ENCODE measurements around the gene SAP25. TPM values are rescaled to one million over a fixed set of nuclear protein-coding genes. Genes with fewer than 3 reads are reported as not detected.
A peak's percentile ranks its signal among the peaks of the same experiment; 100 is the strongest.
"Not testable (repeated sequence)": the region's sequence is repeated elsewhere in the genome, so short reads cannot be mapped to it uniquely, and the experiment has no call there.

SAP25 gene
- polyA plus RNA-seq, 3 donors, result 67.2 TPM; not detected in 2

DNA sequence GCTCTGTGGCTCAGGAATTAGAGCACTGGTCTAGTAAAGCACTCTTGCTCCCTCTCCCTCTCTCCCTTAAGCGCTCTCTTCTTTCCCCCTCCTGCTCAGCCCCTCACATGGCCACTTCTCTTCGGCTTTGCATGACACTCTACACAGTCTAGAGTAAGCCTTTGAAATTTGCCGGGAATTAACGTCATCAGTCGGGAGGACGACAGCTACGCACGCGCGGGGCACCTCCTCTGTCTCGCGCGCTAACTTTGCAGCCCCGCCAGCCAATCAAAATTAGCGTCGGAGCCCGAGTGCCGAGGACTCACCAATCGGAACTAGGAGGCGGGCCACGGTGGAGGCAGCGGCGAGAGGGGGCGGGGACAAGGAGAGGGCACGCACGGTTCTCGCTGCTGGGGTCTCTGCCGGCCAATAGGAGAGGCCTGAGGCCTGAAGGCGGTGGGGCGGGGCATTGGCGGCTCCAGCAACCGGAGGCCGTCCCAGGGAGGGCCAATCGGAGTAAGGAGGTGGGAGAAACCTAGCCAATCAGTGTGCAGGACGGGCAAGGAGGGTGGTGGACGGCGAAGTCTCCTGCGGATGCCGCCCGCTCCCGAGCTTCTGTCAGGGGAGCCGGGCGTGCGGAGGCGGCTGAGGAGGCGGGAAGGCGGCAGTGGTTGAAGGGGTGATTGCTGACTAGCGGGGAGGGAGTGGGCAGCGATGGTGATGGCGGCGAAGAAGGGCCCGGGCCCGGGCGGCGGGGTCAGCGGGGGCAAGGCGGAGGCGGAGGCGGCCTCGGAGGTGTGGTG is 34.9 kb downstream of the SAP25 start, which contains the start of gene AGFG2:
AGFG2 (plus strand) TSS at position 550 of the 782 bp plus-strand sequence; CDS start at position 694, 144 bp downstream.
- H3K4me1 ChIP-seq (ENCODE audit: control insufficient read depth in 1 of 2, insufficient read depth in 2 of 2, low read length in 2 of 2), result peaks cover 14 to 18% of the 10 kb centered on the region in 2 donors
- Mint-ChIP-seq H3K36me3 (no peaks in the 10 kb centered on the region), H3K27ac (peak within 1 kb of the TSS in 6 of 7 donors; percentile 24 to 89 (median 60)), H3K4me1 (peaks cover 13% of the 10 kb centered on the region), H3K4me3 (peak within 1 kb of the TSS; percentile 91 to 96), H3K27me3 (ENCODE audit: low read depth in 3 of 3) (peaks cover 0 to 5% (median 0%) of the 10 kb centered on the region in 3 donors), H3K9me3 (no peaks in the 10 kb centered on the region)
- peak; percentile 99 to 100 (median 99) for DNase-seq
- H4K20me1 ChIP-seq (ENCODE audit: insufficient read depth, low read length), result no peaks in the 10 kb centered on the region
- H3K79me2 ChIP-seq (ENCODE audit: insufficient read depth, low read length), result peaks cover 3% of the 10 kb centered on the region
- no peaks in the 10 kb centered on the region for H3K9me3 ChIP-seq (replicated peaks in 1 of 2; ENCODE audit: control insufficient read depth in 1 of 2, insufficient read depth in 1 of 2, low read length in 2 of 2)
- 0% methylated on average over 60 of the region's 60 CpGs for WGBS (ENCODE audit: insufficient coverage)
- peak within 1 kb of the TSS; percentile 93 for H3K4me2 ChIP-seq (replicated peaks; ENCODE audit: extremely low read depth, low read length, poor library complexity, severe bottlenecking)
- H3K4me3 ChIP-seq (replicated peaks in 1 of 3; ENCODE audit: low read depth in 2 of 3, low read length in 3 of 3), result peak within 1 kb of the TSS; percentile 56 to 85 (median 57)
- peak within 1 kb of the TSS in 1 of 2 donors; percentile 58 for H3K27ac ChIP-seq (ENCODE audit: low read depth in 1 of 2, low read length in 2 of 2)
- intact Hi-C loops (cut with micrococcal nuclease), result loop anchor here in 1 of 2 donors (2.0 to 5.0 kb wide), 2 partner anchors 48 to 74 kb away; partner anchors contain the start of genes FBXO24, LRCH4 and MOSPD3
- H3K9ac ChIP-seq (ENCODE audit: insufficient read depth, low read length, poor library complexity, severe bottlenecking), result peak within 1 kb of the TSS; percentile 61
- no peaks in the 10 kb centered on the region for H3K27me3 ChIP-seq (ENCODE audit: control insufficient read depth in 2 of 2, insufficient read depth in 2 of 2, low read length in 2 of 2)
- peak within 1 kb of the TSS; percentile 96 for H2AFZ ChIP-seq (ENCODE audit: insufficient read depth, low read depth, low read length, poor library complexity, severe bottlenecking)
- TF ChIP-seq, protein P1, sequence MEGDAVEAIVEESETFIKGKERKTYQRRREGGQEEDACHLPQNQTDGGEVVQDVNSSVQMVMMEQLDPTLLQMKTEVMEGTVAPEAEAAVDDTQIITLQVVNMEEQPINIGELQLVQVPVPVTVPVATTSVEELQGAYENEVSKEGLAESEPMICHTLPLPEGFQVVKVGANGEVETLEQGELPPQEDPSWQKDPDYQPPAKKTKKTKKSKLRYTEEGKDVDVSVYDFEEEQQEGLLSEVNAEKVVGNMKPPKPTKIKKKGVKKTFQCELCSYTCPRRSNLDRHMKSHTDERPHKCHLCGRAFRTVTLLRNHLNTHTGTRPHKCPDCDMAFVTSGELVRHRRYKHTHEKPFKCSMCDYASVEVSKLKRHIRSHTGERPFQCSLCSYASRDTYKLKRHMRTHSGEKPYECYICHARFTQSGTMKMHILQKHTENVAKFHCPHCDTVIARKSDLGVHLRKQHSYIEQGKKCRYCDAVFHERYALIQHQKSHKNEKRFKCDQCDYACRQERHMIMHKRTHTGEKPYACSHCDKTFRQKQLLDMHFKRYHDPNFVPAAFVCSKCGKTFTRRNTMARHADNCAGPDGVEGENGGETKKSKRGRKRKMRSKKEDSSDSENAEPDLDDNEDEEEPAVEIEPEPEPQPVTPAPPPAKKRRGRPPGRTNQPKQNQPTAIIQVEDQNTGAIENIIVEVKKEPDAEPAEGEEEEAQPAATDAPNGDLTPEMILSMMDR (IDR thresholded peaks at IDR 0.05), result no peak
- H3K36me3 ChIP-seq (replicated peaks in 1 of 2; ENCODE audit: control insufficient read depth in 1 of 2, insufficient read depth in 2 of 2, low read length in 2 of 2), result no peaks in the 10 kb centered on the region

DNA sequence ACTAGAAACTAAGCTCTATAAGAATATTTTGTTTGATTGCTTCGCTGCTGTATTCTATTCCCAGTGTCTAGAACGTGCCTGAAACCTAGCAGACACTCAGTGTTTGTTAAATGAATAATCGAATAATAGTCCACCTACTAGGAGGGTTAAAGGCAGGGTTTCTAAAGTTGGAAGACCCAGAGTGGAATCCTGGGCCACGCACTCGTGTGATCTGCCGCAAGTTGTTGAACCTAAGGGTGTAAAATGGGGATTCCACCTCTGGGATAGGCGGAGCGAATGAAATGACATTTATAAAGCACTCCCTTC is 35.4 kb downstream of the SAP25 start:
- WGBS (ENCODE audit: insufficient coverage), result 0% methylated on average over 5 of the region's 8 CpGs
- intact Hi-C loops (cut with micrococcal nuclease), result loop anchor here in 1 of 2 donors (2.0 to 5.0 kb wide), 2 partner anchors 49 to 74 kb away; partner anchors contain the start of genes FBXO24, LRCH4 and MOSPD3

DNA sequence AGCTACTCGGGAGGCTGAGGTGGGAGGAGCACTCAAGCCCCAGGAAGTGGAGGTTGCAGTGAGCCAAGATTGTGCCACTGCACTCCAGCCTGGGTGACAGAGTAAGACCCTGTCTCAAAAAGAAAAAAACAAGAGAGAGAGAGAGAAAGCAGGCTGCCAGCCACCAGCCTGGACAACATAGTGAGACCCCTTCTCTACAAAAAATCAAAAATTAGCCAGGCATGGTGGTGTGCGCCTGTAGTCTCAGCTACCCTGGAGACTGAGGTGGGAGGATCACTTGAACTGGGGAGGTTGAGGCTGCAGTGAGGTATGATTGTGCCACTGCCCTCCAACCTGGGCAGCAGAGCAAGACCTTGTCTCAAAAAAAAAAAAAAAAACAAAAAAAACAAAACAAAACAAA is 37.0 kb downstream of the SAP25 start:
- H3K36me3 ChIP-seq (replicated peaks in 1 of 2; ENCODE audit: control insufficient read depth in 1 of 2, insufficient read depth in 2 of 2, low read length in 2 of 2); DNase-seq; H3K9me3 ChIP-seq (replicated peaks in 1 of 2; ENCODE audit: control insufficient read depth in 1 of 2, insufficient read depth in 1 of 2, low read length in 2 of 2); H3K4me3 Mint-ChIP-seq; H3K36me3 Mint-ChIP-seq; H3K27ac Mint-ChIP-seq; H3K9ac ChIP-seq (ENCODE audit: insufficient read depth, low read length, poor library complexity, severe bottlenecking); H3K9me3 Mint-ChIP-seq; H3K27me3 Mint-ChIP-seq (ENCODE audit: low read depth in 3 of 3); H4K20me1 ChIP-seq (ENCODE audit: insufficient read depth, low read length); H3K27ac ChIP-seq (ENCODE audit: low read depth in 1 of 2, low read length in 2 of 2); H3K4me2 ChIP-seq (replicated peaks; ENCODE audit: extremely low read depth, low read length, poor library complexity, severe bottlenecking); H3K27me3 ChIP-seq (ENCODE audit: control insufficient read depth in 2 of 2, insufficient read depth in 2 of 2, low read length in 2 of 2); H2AFZ ChIP-seq (ENCODE audit: insufficient read depth, low read depth, low read length, poor library complexity, severe bottlenecking); H3K4me3 ChIP-seq (replicated peaks in 1 of 3; ENCODE audit: low read depth in 2 of 3, low read length in 3 of 3); H3K79me2 ChIP-seq (ENCODE audit: insufficient read depth, low read length): not testable (repeated sequence)
- intact Hi-C loops (cut with micrococcal nuclease), result loop anchor here in 1 of 2 donors (5.0 kb wide), 1 partner anchor 51 kb away; the partner anchor contains the start of genes FBXO24 and LRCH4
- peaks cover 14 to 18% of the 10 kb centered on the region in 2 donors for H3K4me1 ChIP-seq (ENCODE audit: control insufficient read depth in 1 of 2, insufficient read depth in 2 of 2, low read length in 2 of 2)
- WGBS (ENCODE audit: insufficient coverage), result 100% methylated on average over 1 of the region's 2 CpGs
- H3K4me1 Mint-ChIP-seq, result peaks cover 13% of the 10 kb centered on the region

More for the DNA sequence above, 35.4 kb downstream of the SAP25 start:
- H3K27me3 ChIP-seq (ENCODE audit: control insufficient read depth in 2 of 2, insufficient read depth in 2 of 2, low read length in 2 of 2), result no peaks in the 10 kb centered on the region
- H3K4me2 ChIP-seq (replicated peaks; ENCODE audit: extremely low read depth, low read length, poor library complexity, severe bottlenecking), result peak overlapping the region; percentile 56
- H3K4me3 ChIP-seq (replicated peaks in 1 of 3; ENCODE audit: low read depth in 2 of 3, low read length in 3 of 3), result peak overlapping the region in 1 of 3 experiments; percentile 85
- Mint-ChIP-seq H3K36me3 (no peaks in the 10 kb centered on the region), H3K9me3 (no peaks in the 10 kb centered on the region), H3K27ac (peak overlapping the region in 6 of 7 donors; percentile 1 to 81 (median 40)), H3K4me3 (peak overlapping the region; percentile 86 to 91), H3K4me1 (peaks cover 13% of the 10 kb centered on the region), H3K27me3 (ENCODE audit: low read depth in 3 of 3) (peaks cover 0 to 7% (median under 1%) of the 10 kb centered on the region in 3 donors)
- no peaks in the 10 kb centered on the region for H4K20me1 ChIP-seq (ENCODE audit: insufficient read depth, low read length)
- H3K9me3 ChIP-seq (replicated peaks in 1 of 2; ENCODE audit: control insufficient read depth in 1 of 2, insufficient read depth in 1 of 2, low read length in 2 of 2), result no peaks in the 10 kb centered on the region
- H3K79me2 ChIP-seq (ENCODE audit: insufficient read depth, low read length), result peaks cover 3% of the 10 kb centered on the region
- no peak for DNase-seq
- H3K36me3 ChIP-seq (replicated peaks in 1 of 2; ENCODE audit: control insufficient read depth in 1 of 2, insufficient read depth in 2 of 2, low read length in 2 of 2), result no peaks in the 10 kb centered on the region
- H3K9ac ChIP-seq (ENCODE audit: insufficient read depth, low read length, poor library complexity, severe bottlenecking), result no peak overlapping the region
- H3K27ac ChIP-seq (ENCODE audit: low read depth in 1 of 2, low read length in 2 of 2), result peak overlapping the region in 1 of 2 donors; percentile 58
- peaks cover 14 to 18% of the 10 kb centered on the region in 2 donors for H3K4me1 ChIP-seq (ENCODE audit: control insufficient read depth in 1 of 2, insufficient read depth in 2 of 2, low read length in 2 of 2)
- TF ChIP-seq, protein P1 (IDR thresholded peaks at IDR 0.05), result no peak
- H2AFZ ChIP-seq (ENCODE audit: insufficient read depth, low read depth, low read length, poor library complexity, severe bottlenecking), result peak overlapping the region; percentile 14

Measured in CD14-positive monocyte (primary cell).